Activated CD4-positive, CD25-positive, alpha-beta regulatory T cell (primary cell): ENCODE data around the gene TMEM43.

ENCODE experiments used
- DNase-seq, 4 experiments: peaks; one replicate each; lab custom pipeline; 2025; lab: John Stamatoyannopoulos, UW

Gene TMEM43

GRCh38 chr3:14151471-14152083 is 26.7 kb downstream of the TMEM43 start:
- no peak for DNase-seq

GRCh38 chr3:14152233-14152962 is 27.5 kb downstream of the TMEM43 start:
- DNase-seq: no peak

- DNase-seq: no peak
Observed at GRCh38 chr3:14152963-14153355, 28.1 kb downstream of the TMEM43 start.

- no peak for DNase-seq
Observed at GRCh38 chr3:14153663-14154062, 28.8 kb downstream of the TMEM43 start.

GRCh38 chr3:14154276-14154675 is 29.4 kb downstream of the TMEM43 start:
- no peak for DNase-seq

GRCh38 chr3:14154895-14155440 is 30.1 kb downstream of the TMEM43 start:
- no peak for DNase-seq

- DNase-seq: no peak
Observed at GRCh38 chr3:14156201-14156600, 31.3 kb downstream of the TMEM43 start.

GRCh38 chr3:14156843-14157561 is 32.1 kb downstream of the TMEM43 start:
- DNase-seq: no peak

- no peak for DNase-seq
Observed at GRCh38 chr3:14157951-14158350, 33.1 kb downstream of the TMEM43 start.

GRCh38 chr3:14158370-14158769 is 33.5 kb downstream of the TMEM43 start:
- no peak for DNase-seq

- DNase-seq: no peak
Observed at GRCh38 chr3:14159426-14159825, 34.6 kb downstream of the TMEM43 start.

GRCh38 chr3:14161282-14161681 is 36.4 kb downstream of the TMEM43 start:
- no peak for DNase-seq

GRCh38 chr3:14162178-14162577 is 37.3 kb downstream of the TMEM43 start:
- DNase-seq: no peak

- no peak for DNase-seq
Observed at GRCh38 chr3:14166877-14167603, 42.2 kb downstream of the TMEM43 start.

GRCh38 chr3:14169435-14169834 is 44.6 kb downstream of the TMEM43 start:
- no peak for DNase-seq

- DNase-seq: no peak
Observed at GRCh38 chr3:14169871-14170270, 45.0 kb downstream of the TMEM43 start.

GRCh38 chr3:14170531-14171159 is 45.8 kb downstream of the TMEM43 start:
- no peak for DNase-seq

GRCh38 chr3:14172496-14172895 is 47.6 kb downstream of the TMEM43 start:
- no peak for DNase-seq

- no peak for DNase-seq
Observed at GRCh38 chr3:14174483-14174882, 49.6 kb downstream of the TMEM43 start.

- DNase-seq: no peak
Observed at GRCh38 chr3:14175383-14176037, 50.7 kb downstream of the TMEM43 start.

GRCh38 chr3:14177580-14178246 is 52.9 kb downstream of the TMEM43 start:
- no peak for DNase-seq
